GM18507 (cell line): Measurements from ENCODE around the gene CFAP65.

Source experiments
- DNase-seq: peaks from one replicate; pipeline ENCODE4 v3.0.0; 2011; ENCODE audit warnings: low read depth; ENCODE audit not compliant: insufficient read length; ENCODE audit errors: extremely low spot score
- FAIRE-seq: peaks from 2 replicates; lab custom pipeline; 2011; peaks lifted over from hg19 to GRCh38; lab: Jason Lieb, UNC

CFAP65 gene

GRCh38 chr2:219065484-219065883, 24.2 kb upstream of the CFAP65 start:
- FAIRE-seq (no peak), DNase-seq (no peak)

- no peak for FAIRE-seq
- no peak for DNase-seq
Measured at GRCh38 chr2:219062081-219062480, 20.8 kb upstream of the CFAP65 start.

GRCh38 chr2:219060821-219061791, 19.8 kb upstream of the CFAP65 start, which contains the start of gene IHH:
Gene IHH (minus strand): TSS chr2:219060921. CDS start chr2:219060467, 454 bp downstream.
- FAIRE-seq = no peak
- no peak for DNase-seq

- DNase-seq (no peak), FAIRE-seq (no peak)
Measured at GRCh38 chr2:219059725-219060682, 18.7 kb upstream of the CFAP65 start.

GRCh38 chr2:219059375-219059724, 18.0 kb upstream of the CFAP65 start:
- no peak for FAIRE-seq
- no peak for DNase-seq

GRCh38 chr2:219058541-219059374, 17.4 kb upstream of the CFAP65 start:
- no peak for FAIRE-seq
- no peak for DNase-seq

GRCh38 chr2:219057709-219058540, 16.6 kb upstream of the CFAP65 start:
- peak; percentile 78 for DNase-seq
- peak; percentile 85 for FAIRE-seq

GRCh38 chr2:219056896-219057708, 15.8 kb upstream of the CFAP65 start:
- FAIRE-seq (no peak), DNase-seq (no peak)

- DNase-seq = no peak
- FAIRE-seq = no peak
Measured at GRCh38 chr2:219056176-219056895, 15.0 kb upstream of the CFAP65 start.

- FAIRE-seq = no peak
- no peak for DNase-seq
Measured at GRCh38 chr2:219054956-219055903, 13.9 kb upstream of the CFAP65 start.

GRCh38 chr2:219049282-219049681, 8.0 kb upstream of the CFAP65 start:
- FAIRE-seq = no peak
- DNase-seq = no peak

GRCh38 chr2:219045937-219046550, 4.7 kb upstream of the CFAP65 start:
- DNase-seq (no peak), FAIRE-seq (no peak)

- no peak for DNase-seq
- no peak for FAIRE-seq
Measured at GRCh38 chr2:219042750-219043149, 1.4 kb upstream of the CFAP65 start.

- FAIRE-seq = no peak
- DNase-seq = no peak
Measured at GRCh38 chr2:219042157-219042556, 841 bp upstream of the CFAP65 start.

- FAIRE-seq (no peak), DNase-seq (no peak)
Measured at GRCh38 chr2:219038600-219038999, 2.7 kb downstream of the CFAP65 start.
